ENCODE results near the gene GPC6. TPM values are rescaled to one million over a fixed set of nuclear protein-coding genes. Genes with fewer than 3 reads are reported as not detected.

Gene GPC6
- total and polyA plus RNA-seq, 9 of the 15 experiments (the other 6 are each of a cell fraction or from before 2014, with no cell fraction given) = under 0.01 to 0.20 (median 0.01) TPM; not detected in 4

DNA sequence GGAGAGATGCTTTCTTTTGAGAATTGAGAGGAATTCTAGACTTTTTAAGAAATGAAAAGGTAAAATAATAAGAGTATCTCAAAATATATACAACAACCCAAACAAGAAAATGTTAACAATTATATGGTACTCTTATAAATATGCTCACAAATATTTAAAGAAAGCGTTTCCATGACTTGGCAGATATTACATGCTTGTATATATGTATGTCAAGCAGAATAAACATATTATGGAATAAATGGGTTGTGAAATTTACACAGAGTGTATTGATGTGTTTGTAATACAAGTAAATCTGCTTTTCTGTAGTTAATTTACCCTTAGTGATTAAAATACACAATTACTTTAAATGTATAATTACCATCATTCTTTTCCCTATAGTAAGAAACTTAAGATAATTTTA is 65.8 kb downstream of the GPC6 start:
- 6% methylated on average over 1 of the region's 1 CpG for WGBS (ENCODE audit: insufficient coverage, low coverage, missing lambda C conversion rate)

GRCh38 chr13:93293710-93294109 is 67.1 kb downstream of the GPC6 start:
- no TSS peak for BruUV-seq (replicated peaks)
- POLR2A ChIA-PET = interaction anchor here (1.0 to 1.6 kb wide), 3 partner anchors 11 to 23 kb away, joined by 3 to 8 read pairs (median 5); no protein-coding TSS in a partner anchor
- FAIRE-seq (no peak), DNase-seq (ENCODE audit: extremely low read depth in 1 of 4, low spot score in 3 of 4) (peak in 1 of 4 experiments; percentile 13), ATAC-seq (no peak)
- TF ChIP-seq MAFK (IDR thresholded peaks at IDR 0.05; ENCODE audit: low read length) = 0 out of 2 replicates have a peak, but pooled peaks have one; percentile 20
- TF ChIP-seq, protein P1, sequence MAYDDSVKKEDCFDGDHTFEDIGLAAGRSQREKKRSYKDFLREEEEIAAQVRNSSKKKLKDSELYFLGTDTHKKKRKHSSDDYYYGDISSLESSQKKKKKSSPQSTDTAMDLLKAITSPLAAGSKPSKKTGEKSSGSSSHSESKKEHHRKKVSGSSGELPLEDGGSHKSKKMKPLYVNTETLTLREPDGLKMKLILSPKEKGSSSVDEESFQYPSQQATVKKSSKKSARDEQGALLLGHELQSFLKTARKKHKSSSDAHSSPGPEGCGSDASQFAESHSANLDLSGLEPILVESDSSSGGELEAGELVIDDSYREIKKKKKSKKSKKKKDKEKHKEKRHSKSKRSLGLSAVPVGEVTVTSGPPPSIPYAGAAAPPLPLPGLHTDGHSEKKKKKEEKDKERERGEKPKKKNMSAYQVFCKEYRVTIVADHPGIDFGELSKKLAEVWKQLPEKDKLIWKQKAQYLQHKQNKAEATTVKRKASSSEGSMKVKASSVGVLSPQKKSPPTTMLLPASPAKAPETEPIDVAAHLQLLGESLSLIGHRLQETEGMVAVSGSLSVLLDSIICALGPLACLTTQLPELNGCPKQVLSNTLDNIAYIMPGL (CRISPR knock-in tag; IDR thresholded peaks at IDR 0.05) = no peak
- H3K4me1 ChIP-seq (replicated peaks in 1 of 2; ENCODE audit: control insufficient read depth in 2 of 2, insufficient read depth in 2 of 2, low read length in 2 of 2) = peaks cover 0 to 9% of the 10 kb centered on the region in 2 experiments; a peak in 2 of 5 replicates
- no peak overlapping the region for H2AFZ ChIP-seq (ENCODE audit: low read depth, low read length)
- peaks cover 0 to 5% of the 10 kb centered on the region in 2 experiments; a peak in 2 of 5 replicates for H3K27me3 ChIP-seq (ENCODE audit: control insufficient read depth in 2 of 2, insufficient read depth in 2 of 2, low read length in 2 of 2)
- H4K20me1 ChIP-seq (replicated peaks; ENCODE audit: control insufficient read depth, insufficient read depth, low read length) = no peaks in the 10 kb centered on the region
- H3K4me2 ChIP-seq (ENCODE audit: insufficient read depth, low read length) = no peak overlapping the region
- H3K9me3 ChIP-seq (replicated peaks; ENCODE audit: control insufficient read depth, insufficient read depth, low read depth, low read length) = no peaks in the 10 kb centered on the region
- H3K4me3 ChIP-seq = no peak overlapping the region
- intact Hi-C loops (cut with micrococcal nuclease) = no loop called here
- no peak overlapping the region for H3K27ac ChIP-seq (ENCODE audit: extremely low read depth, low read depth, low read length)
- no peaks in the 10 kb centered on the region for H3K36me3 ChIP-seq (ENCODE audit: control insufficient read depth, insufficient read depth, low read length)
- CTCF ChIA-PET (ENCODE audit: low intra/inter-chr PET ratio) = no interaction called here
- no peaks in the 10 kb centered on the region for H3K9me1 ChIP-seq (ENCODE audit: control insufficient read depth, insufficient read depth, low read length)
- in situ Hi-C loops (cut with MboI) = no loop called here
- no peaks in the 10 kb centered on the region for H3K79me2 ChIP-seq (ENCODE audit: control insufficient read depth, insufficient read depth, low read length)
- 2% methylated on average over 1 of the region's 1 CpG for WGBS (ENCODE audit: insufficient coverage, low coverage, missing lambda C conversion rate)
- H3K9ac ChIP-seq (ENCODE audit: insufficient read depth in 1 of 2, low read depth in 2 of 2, low read length in 2 of 2) = no peak overlapping the region

More for the DNA sequence above, 65.8 kb downstream of the GPC6 start:
- TF ChIP-seq MAFF (IDR thresholded peaks at IDR 0.05; ENCODE audit: low read length) = peak; percentile 3; the same call in 1 of the 2 replicates
- TF ChIP-seq MAFK (IDR thresholded peaks at IDR 0.05; ENCODE audit: low read length) = peak; percentile 10; the same call in 1 of the 2 replicates
- TF ChIP-seq SPI1 (IDR thresholded peaks at IDR 0.05; ENCODE audit: borderline replicate concordance, low read depth, low read length) = no peak
- POLR2A ChIA-PET = interaction anchor here (1.2 to 1.6 kb wide), 2 partner anchors 14 to 24 kb away, joined by 3 to 8 read pairs; no protein-coding TSS in a partner anchor
- FAIRE-seq (no peak), DNase-seq (ENCODE audit: extremely low read depth in 1 of 4, low spot score in 3 of 4) (no peak), ATAC-seq (no peak)
- Histone ChIP-seq H3K9me3 (replicated peaks; ENCODE audit: control insufficient read depth, insufficient read depth, low read depth, low read length) (no peaks in the 10 kb centered on the region), H4K20me1 (replicated peaks; ENCODE audit: control insufficient read depth, insufficient read depth, low read length) (no peaks in the 10 kb centered on the region), H3K27ac (ENCODE audit: extremely low read depth, low read depth, low read length) (no peak overlapping the region), H3K27me3 (ENCODE audit: control insufficient read depth in 2 of 2, insufficient read depth in 2 of 2, low read length in 2 of 2) (peaks cover 0 to 5% of the 10 kb centered on the region in 2 experiments; a peak in 3 of 5 replicates), H3K4me2 (ENCODE audit: insufficient read depth, low read length) (no peak overlapping the region), H3K36me3 (ENCODE audit: control insufficient read depth, insufficient read depth, low read length) (no peaks in the 10 kb centered on the region), H2AFZ (ENCODE audit: low read depth, low read length) (no peak overlapping the region), H3K9ac (ENCODE audit: insufficient read depth in 1 of 2, low read depth in 2 of 2, low read length in 2 of 2) (no peak overlapping the region), H3K4me3 (no peak overlapping the region), H3K79me2 (ENCODE audit: control insufficient read depth, insufficient read depth, low read length) (no peaks in the 10 kb centered on the region), H3K9me1 (ENCODE audit: control insufficient read depth, insufficient read depth, low read length) (no peaks in the 10 kb centered on the region), H3K4me1 (replicated peaks in 1 of 2; ENCODE audit: control insufficient read depth in 2 of 2, insufficient read depth in 2 of 2, low read length in 2 of 2) (peaks cover 0 to 9% of the 10 kb centered on the region in 2 experiments; a peak in 2 of 5 replicates)
- no TSS peak for BruUV-seq (replicated peaks)
- CTCF ChIA-PET (ENCODE audit: low intra/inter-chr PET ratio) = interaction anchor here (0.6 kb wide), 1 partner anchor 71 kb away, joined by 3 read pairs; no protein-coding TSS in a partner anchor
- intact Hi-C loops (cut with micrococcal nuclease) = loop anchor here (1.0 kb wide), 1 partner anchor 31 kb away; no protein-coding TSS in a partner anchor
- in situ Hi-C loops (cut with MboI) = no loop called here
